GM21529 (cell line): ENCODE data around the gene VAPB.
A peak's percentile ranks its signal among the peaks of the same experiment; 100 is the strongest.

Experiments used
- ATAC-seq: cut with Tn5 transposase; IDR thresholded peaks from one replicate; pipeline ENCODE4 v1.9.1; 2021; ENCODE audit not compliant: unreplicated experiment

The VAPB gene

GRCh38 chr20:58377766-58378401 lies 11.1 kb upstream of the VAPB start:
- no peak for ATAC-seq

DNA sequence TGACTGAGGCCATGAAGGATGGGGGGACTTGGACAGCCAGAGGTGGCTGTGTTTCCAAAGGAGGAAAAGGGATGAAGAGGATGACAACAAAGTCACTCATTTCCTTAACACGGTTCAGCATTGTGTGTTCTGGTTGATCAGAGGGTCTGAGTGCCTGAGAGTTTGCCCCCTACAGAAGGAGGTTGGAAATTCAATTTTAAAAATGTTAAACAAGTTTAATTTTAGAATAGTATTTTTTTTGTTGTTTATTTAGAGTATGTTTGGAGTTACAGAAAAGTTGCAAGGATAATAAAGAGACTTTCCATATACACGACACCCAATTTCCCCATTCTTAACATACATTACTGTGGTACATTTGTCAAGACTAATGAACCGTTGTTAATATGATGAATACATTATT lies 10.3 kb upstream of the VAPB start:
- ATAC-seq: no peak

- no peak for ATAC-seq
Measured at GRCh38 chr20:58381627-58382026, 7.4 kb upstream of the VAPB start.

DNA sequence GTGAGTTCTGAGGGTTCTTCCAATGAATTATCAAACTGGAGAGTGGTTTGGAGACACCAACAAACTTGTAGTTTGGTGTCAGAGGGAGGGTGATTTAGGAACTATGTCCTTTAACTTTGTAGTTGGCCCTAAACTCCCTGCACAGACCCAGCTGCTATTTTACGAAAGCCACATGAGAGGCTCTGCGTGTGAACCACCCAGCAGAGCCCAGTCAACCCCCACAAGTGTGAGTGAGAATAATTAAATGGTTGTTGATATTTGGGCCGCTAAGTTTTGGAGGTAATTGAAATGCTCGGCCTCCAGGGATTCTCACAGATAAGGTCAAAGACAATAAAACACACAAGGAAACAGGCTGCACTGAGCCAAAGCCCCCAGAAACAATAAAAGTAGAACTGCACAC lies 6.9 kb upstream of the VAPB start:
- no peak for ATAC-seq

GRCh38 chr20:58384821-58385220 lies 4.2 kb upstream of the VAPB start:
- ATAC-seq: no peak

GRCh38 chr20:58388028-58388601 lies 914 bp upstream of the VAPB start:
- ATAC-seq: no peak

- peak; percentile 33 for ATAC-seq
Measured at GRCh38 chr20:58389324-58389967, 417 bp downstream of the VAPB start.

GRCh38 chr20:58389968-58390658 lies 1.1 kb downstream of the VAPB start:
- no peak for ATAC-seq

- ATAC-seq: no peak
Measured at GRCh38 chr20:58390659-58391035, 1.6 kb downstream of the VAPB start.

DNA sequence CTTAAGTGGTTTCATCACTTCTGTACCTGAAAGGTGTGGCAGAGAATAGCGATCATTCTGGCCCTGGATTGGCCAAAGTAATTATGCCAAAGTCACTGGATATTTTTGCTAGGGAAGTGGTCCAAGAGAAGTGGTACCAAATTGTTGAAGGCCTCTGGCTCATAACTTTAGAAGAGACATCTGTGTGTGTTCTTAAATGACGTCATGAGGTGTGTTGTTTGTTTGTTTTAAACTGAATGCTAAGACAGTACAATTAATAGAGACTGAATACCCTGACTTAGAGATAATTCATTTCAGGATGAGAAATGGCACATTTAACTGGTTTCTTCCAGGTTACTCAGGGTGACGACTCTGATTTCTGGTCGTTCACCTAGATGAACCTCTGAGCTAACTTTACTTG lies 3.3 kb downstream of the VAPB start:
- ATAC-seq: no peak

- no peak for ATAC-seq
Measured at GRCh38 chr20:58393299-58393698, 4.3 kb downstream of the VAPB start.

- ATAC-seq: no peak
Measured at GRCh38 chr20:58394801-58395200, 5.8 kb downstream of the VAPB start.

- ATAC-seq: no peak
Measured at GRCh38 chr20:58395604-58396003, 6.6 kb downstream of the VAPB start.

- no peak for ATAC-seq
Measured at GRCh38 chr20:58397429-58397828, 8.4 kb downstream of the VAPB start.

DNA sequence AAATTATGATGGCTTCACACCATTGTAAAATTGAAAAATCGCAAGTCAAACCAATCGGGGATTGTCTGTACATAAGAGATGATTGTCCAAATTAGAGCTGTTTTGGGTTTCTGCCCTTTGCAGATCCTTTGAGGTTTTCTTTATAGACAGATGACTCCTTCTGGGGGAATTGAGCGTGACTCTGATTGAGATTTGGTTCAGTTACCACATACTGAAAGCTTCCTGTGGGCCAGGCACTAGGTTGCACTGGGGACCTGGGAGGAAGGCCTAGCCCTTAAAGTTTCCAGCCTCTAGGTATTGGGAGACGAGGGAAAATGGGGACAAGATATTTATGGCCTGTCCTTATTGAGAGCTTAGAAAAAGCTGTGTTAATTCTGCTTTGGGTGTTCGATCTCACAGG lies 9.2 kb downstream of the VAPB start:
- no peak for ATAC-seq

- ATAC-seq: no peak
Measured at GRCh38 chr20:58399926-58400325, 10.9 kb downstream of the VAPB start.

DNA sequence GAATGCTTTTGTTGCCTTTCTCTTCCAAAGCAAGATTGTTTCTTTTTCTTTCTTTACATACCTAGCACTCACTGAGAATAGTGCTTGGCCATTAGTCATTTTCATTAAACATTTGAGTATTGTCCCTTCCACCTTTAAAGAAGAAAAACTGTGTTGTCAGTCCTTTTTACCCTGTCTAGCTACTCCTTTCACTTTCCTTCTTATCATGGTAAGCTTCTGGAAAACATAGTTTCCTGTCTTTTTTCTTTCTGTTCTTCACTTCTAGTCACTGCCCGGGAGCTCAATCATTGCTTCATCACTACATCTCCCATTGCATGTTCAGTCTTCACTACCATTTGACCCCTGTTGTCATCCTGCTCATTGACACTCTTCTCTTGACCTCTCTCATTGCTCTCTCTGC lies 12.1 kb downstream of the VAPB start:
- ATAC-seq: no peak

DNA sequence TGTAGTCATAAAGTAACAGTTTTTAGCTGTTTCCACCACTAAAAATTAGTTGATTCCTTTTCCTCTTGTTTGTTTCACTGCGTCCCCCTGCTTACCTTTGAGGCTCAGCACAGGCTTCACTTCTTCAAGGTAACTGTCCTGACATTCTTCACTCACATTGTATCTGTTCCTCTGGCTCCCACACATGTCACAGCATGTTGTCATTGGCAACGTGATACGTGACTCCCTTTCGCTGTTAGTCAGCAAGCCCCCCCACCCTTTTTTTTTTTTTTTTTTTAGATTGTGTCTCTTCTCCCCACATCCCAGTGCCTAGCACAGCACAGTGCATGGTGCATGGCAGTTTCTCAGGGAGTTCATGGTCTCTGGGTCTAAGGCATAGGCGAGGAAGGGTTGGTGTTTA lies 13.3 kb downstream of the VAPB start:
- no peak for ATAC-seq

DNA sequence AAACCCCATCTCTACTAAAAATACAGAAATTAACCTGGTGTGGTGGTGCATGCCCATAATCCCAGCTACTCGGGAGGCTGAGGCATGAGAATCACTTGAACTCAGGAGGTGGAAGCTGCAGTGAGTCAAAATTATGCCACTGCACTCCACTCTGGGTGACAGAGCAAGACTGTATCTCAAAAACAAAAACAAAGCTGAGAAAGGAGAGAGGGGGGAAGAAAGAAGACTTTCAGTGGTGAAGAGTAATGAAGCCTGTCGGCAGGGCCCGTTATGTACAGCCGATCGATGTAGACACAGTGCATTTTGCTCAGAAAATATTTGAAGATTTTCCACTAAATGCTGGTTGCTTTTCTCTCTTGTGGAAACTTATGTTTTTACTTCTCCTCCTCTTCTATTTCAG lies 13.8 kb downstream of the VAPB start:
- peak; percentile 71 for ATAC-seq

GRCh38 chr20:58403272-58403671 lies 14.2 kb downstream of the VAPB start:
- ATAC-seq: peak; percentile 32

- no peak for ATAC-seq
Measured at GRCh38 chr20:58405504-58406291, 16.7 kb downstream of the VAPB start.
